Cardiac muscle cell (in vitro differentiated cells and primary cell): ENCODE results near the gene HECTD2. TPM values are rescaled to one million over a fixed set of nuclear protein-coding genes. Genes with fewer than 3 reads are reported as not detected.

Source experiments
- DNase-seq, 2 donors: peaks; one replicate each; pipeline versions ENCODE4 v3.0.0 to v3.0.0-alpha.2; 2010 to 2017; ENCODE audit warnings: low read depth in 1 of 2, low spot score in 1 of 2
- H3K27ac ChIP-seq: fragments of 200-600 bp; sonication (generic); 2 replicates; pipeline ENCODE4 v1.5.1; 2016
- H3K27me3 ChIP-seq: fragments of 200-600 bp; sonication (generic); 2 replicates; pipeline ENCODE4 v1.6.0; 2016; ENCODE audit warnings: control low read depth
- H3K36me3 ChIP-seq: fragments of 200-600 bp; sonication (generic); 2 replicates; pipeline ENCODE4 v1.5.1; 2016; ENCODE audit warnings: control low read depth
- H3K4me1 ChIP-seq: fragments of 200-600 bp; sonication (generic); 2 replicates; pipeline ENCODE4 v1.8.1; 2017; ENCODE audit warnings: low read depth, mild to moderate bottlenecking, mixed run types
- H3K4me3 ChIP-seq: fragments of 200-600 bp; sonication (generic); 2 replicates; pipeline ENCODE4 v1.5.1; 2016; ENCODE audit warnings: mild to moderate bottlenecking
- H3K9me3 ChIP-seq: fragments of 200-600 bp; sonication (generic); 2 replicates; pipeline ENCODE4 v1.5.1; 2017; ENCODE audit warnings: low read depth, mild to moderate bottlenecking, control low read depth
- polyA plus RNA-seq: library from polyadenylated mRNA; unstranded; fragments of >200 nt; fragmentation: Nextera tagmentation; extraction: Ambion mirVana; gene quantifications from 2 replicates; pipeline ENCODE4 v1.2.1, GENCODE V29; 2016
- total RNA-seq: library from RNA; depleted of rRNA; stranded (reverse); fragments of >200 nt; gene quantifications from 2 replicates; pipeline ENCODE4 v1.2.3, GENCODE V29; 2016
- TF ChIP-seq, protein P1 (sequence below): IDR thresholded peaks from 2 replicates; pipeline ENCODE4 v1.5.1; 2012; ENCODE audit warnings: low read depth, mild to moderate bottlenecking, low read length

The HECTD2 gene
- total and polyA plus RNA-seq, 2 experiments from 2014 or later = 6.7 to 8.5 TPM

DNA sequence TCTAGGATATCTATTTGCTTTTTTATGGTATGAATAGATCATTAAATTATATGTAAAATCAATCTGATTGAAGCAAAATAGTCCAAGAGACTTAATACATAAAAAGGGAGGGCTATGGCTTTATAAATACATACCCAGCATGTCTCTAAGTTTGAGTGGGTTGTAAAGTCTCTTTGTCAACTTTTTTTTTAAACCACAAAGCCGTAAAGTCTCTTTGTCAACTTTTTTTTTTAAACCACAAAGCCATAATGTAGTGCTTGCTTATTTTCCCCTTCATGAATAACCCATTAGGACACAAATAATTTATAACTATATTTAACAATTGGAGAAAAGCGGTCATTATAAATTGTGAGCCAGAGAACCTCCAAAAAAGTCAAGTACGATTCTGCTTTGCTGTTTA, 5.7 kb downstream of the HECTD2 start:
- no peaks in the 10 kb centered on the region for H3K36me3 ChIP-seq
- no peak for DNase-seq
- H3K4me1 ChIP-seq = peaks cover 7% of the 10 kb centered on the region
- no peaks in the 10 kb centered on the region for H3K27me3 ChIP-seq
- H3K4me3 ChIP-seq = no peak overlapping the region
- TF ChIP-seq, protein P1, sequence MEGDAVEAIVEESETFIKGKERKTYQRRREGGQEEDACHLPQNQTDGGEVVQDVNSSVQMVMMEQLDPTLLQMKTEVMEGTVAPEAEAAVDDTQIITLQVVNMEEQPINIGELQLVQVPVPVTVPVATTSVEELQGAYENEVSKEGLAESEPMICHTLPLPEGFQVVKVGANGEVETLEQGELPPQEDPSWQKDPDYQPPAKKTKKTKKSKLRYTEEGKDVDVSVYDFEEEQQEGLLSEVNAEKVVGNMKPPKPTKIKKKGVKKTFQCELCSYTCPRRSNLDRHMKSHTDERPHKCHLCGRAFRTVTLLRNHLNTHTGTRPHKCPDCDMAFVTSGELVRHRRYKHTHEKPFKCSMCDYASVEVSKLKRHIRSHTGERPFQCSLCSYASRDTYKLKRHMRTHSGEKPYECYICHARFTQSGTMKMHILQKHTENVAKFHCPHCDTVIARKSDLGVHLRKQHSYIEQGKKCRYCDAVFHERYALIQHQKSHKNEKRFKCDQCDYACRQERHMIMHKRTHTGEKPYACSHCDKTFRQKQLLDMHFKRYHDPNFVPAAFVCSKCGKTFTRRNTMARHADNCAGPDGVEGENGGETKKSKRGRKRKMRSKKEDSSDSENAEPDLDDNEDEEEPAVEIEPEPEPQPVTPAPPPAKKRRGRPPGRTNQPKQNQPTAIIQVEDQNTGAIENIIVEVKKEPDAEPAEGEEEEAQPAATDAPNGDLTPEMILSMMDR = no peak
- no peak overlapping the region for H3K27ac ChIP-seq
- no peaks in the 10 kb centered on the region for H3K9me3 ChIP-seq

DNA sequence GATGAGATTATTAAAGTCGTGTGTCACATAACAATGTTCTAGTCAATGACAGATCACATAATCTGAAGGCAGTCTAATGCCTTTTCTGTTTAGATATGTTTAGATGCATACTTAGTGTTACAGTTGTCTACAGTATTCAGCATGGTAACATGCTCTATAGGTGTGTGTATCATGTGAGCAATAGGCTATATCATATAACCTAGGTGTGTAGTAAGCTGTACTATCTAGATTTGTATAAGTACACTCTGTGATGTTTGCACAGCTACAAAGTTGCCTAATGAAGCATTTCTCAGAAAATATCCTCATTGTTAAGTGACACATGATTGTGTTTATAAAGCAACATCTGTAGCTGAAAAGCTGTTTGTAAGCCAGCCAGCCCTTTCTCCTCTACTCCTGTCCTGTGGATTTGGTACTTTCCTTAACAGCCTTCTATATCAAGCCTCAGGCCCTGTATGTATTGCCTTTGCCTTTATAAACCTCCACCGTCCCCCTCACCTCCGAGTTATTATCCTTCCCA, 6.3 kb downstream of the HECTD2 start:
- Histone ChIP-seq H3K27ac (no peak overlapping the region), H3K27me3 (no peaks in the 10 kb centered on the region), H3K4me1 (peaks cover 7% of the 10 kb centered on the region), H3K9me3 (no peaks in the 10 kb centered on the region), H3K4me3 (no peak overlapping the region), H3K36me3 (no peaks in the 10 kb centered on the region)
- TF ChIP-seq, protein P1 = no peak
- DNase-seq = no peak

DNA sequence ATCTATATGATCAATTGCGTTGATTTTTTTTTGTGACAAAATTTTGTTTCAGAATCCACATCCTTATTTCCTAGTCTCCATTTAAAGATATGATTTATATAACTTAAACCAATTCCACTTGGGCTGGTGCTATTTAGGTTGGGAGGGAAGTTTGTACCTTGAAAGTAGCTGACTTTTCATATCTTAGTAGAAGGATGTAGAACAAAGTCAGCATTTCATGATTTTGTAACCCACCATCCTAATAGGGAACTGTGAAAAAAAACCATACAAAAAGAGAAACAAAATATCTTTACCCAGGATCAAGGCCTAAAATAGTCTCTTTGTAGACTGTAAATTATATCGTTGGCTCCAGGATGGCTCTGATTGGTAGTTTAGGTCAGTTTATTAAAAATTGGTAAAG, 8.3 kb downstream of the HECTD2 start:
- no peak for DNase-seq
- TF ChIP-seq, protein P1 = no peak
- Histone ChIP-seq H3K36me3 (no peaks in the 10 kb centered on the region), H3K4me1 (no peaks in the 10 kb centered on the region), H3K27ac (no peak overlapping the region), H3K4me3 (no peak overlapping the region), H3K27me3 (no peaks in the 10 kb centered on the region), H3K9me3 (no peaks in the 10 kb centered on the region)

DNA sequence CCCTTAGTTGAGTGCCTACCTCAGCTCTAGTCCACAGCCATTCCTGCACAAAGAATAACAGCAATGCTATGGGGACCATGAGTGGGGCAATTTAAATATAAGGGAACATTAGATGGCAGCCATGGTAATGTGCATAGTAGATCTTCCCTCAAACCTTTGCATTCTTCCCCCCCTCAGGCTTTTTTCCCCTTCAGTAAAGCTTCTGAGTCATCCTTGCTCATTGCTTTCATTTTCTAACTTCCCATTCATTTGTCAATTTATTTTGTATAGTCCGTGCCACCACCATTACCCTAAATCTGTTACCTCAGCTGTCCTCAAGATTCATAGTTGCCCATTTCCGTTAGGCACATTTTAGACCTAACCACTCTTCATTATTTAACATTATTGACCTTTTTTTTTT, 10.7 kb downstream of the HECTD2 start:
- H3K36me3 ChIP-seq = no peaks in the 10 kb centered on the region
- no peaks in the 10 kb centered on the region for H3K27me3 ChIP-seq
- no peak overlapping the region for H3K4me3 ChIP-seq
- DNase-seq = no peak
- H3K9me3 ChIP-seq = no peaks in the 10 kb centered on the region
- H3K4me1 ChIP-seq = no peaks in the 10 kb centered on the region
- no peak overlapping the region for H3K27ac ChIP-seq
- TF ChIP-seq, protein P1 = no peak

DNA sequence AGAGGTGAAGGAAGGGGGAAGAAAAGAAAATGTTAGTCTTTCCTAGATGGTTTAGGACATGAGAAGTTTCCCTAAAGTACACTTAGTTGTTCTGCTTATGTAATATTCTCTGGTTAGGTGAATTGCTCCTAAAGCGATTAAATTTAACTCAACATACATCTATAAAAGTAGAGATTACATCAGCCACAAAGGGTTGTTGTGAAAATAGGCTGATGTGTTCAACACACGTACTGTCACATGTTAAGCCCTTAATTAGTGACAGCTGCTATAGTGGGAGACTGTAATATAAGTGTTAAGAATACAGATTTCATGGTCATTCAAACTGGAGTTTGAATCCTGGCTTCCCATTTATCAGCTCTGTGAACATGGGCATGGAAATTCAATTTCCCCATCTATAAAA, 12.8 kb downstream of the HECTD2 start:
- Histone ChIP-seq H3K36me3 (no peaks in the 10 kb centered on the region), H3K27ac (no peak overlapping the region), H3K4me1 (no peaks in the 10 kb centered on the region), H3K4me3 (no peak overlapping the region), H3K9me3 (no peaks in the 10 kb centered on the region), H3K27me3 (no peaks in the 10 kb centered on the region)
- DNase-seq = no peak
- TF ChIP-seq, protein P1 = no peak

DNA sequence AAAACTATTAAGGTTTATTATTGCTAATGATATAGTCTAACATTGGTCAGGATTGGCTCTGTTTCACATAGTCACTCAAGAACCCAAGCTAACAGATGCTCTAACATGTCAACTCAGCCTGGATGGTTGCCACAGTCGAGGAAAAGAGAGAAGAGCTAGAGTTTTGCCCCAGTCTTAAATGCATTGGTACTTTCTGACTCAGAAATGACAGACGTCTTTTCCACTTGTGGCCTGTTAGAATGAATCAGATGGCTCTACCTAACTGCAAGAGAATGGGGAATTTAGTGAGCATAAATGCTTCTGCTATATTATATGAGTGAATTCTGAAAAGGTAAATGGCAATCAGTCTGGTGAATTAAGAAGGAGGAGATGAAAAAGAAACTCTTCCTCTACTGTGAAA, 13.9 kb downstream of the HECTD2 start:
- Histone ChIP-seq H3K9me3 (no peaks in the 10 kb centered on the region), H3K4me1 (no peaks in the 10 kb centered on the region)

More for the DNA sequence above, 13.9 kb downstream of the HECTD2 start:
- H3K4me3 ChIP-seq = no peak overlapping the region
- no peaks in the 10 kb centered on the region for H3K27me3 ChIP-seq
- TF ChIP-seq, protein P1 = no peak
- no peak overlapping the region for H3K27ac ChIP-seq
- no peaks in the 10 kb centered on the region for H3K36me3 ChIP-seq
- DNase-seq = no peak
